ENCODE data around the gene CD69.
A peak's percentile ranks its signal among the peaks of the same experiment; 100 is the strongest.

Gene CD69

GRCh38 chr12:9784326-9784725, 23.6 kb upstream of the CD69 start:
- H3K4me3 ChIP-seq (ENCODE audit: low read length) = no peak overlapping the region
- no peak for DNase-seq (ENCODE audit: low read depth, low spot score)

GRCh38 chr12:9782547-9783382, 22.1 kb upstream of the CD69 start:
- DNase-seq (ENCODE audit: low read depth, low spot score) = no peak
- H3K4me3 ChIP-seq (ENCODE audit: low read length) = no peak overlapping the region

GRCh38 chr12:9781360-9781759, 20.7 kb upstream of the CD69 start:
- no peak overlapping the region for H3K4me3 ChIP-seq (ENCODE audit: low read length)
- no peak for DNase-seq (ENCODE audit: low read depth, low spot score)

- no peak for DNase-seq (ENCODE audit: low read depth, low spot score)
- no peak overlapping the region for H3K4me3 ChIP-seq (ENCODE audit: low read length)
Observed at GRCh38 chr12:9779209-9779608, 18.5 kb upstream of the CD69 start.

GRCh38 chr12:9776781-9777180, 16.1 kb upstream of the CD69 start:
- H3K4me3 ChIP-seq (ENCODE audit: low read length) = no peak overlapping the region

GRCh38 chr12:9773216-9773877, 12.6 kb upstream of the CD69 start:
- DNase-seq (ENCODE audit: low read depth, low spot score) = peak; percentile 63

More at GRCh38 chr12:9776781-9777180, 16.1 kb upstream of the CD69 start:
- DNase-seq (ENCODE audit: low read depth, low spot score) = no peak

GRCh38 chr12:9763025-9763424, 2.3 kb upstream of the CD69 start:
- no peak for DNase-seq (ENCODE audit: low read depth, low spot score)
- no peak overlapping the region for H3K4me3 ChIP-seq (ENCODE audit: low read length)

More at GRCh38 chr12:9773216-9773877, 12.6 kb upstream of the CD69 start:
- no peak overlapping the region for H3K4me3 ChIP-seq (ENCODE audit: low read length)

- no peak for DNase-seq (ENCODE audit: low read depth, low spot score)
- no peak overlapping the region for H3K4me3 ChIP-seq (ENCODE audit: low read length)
Observed at GRCh38 chr12:9762369-9762768, 1.7 kb upstream of the CD69 start.

GRCh38 chr12:9761419-9761781, 699 bp upstream of the CD69 start:
- peak overlapping the region; percentile 67 for H3K4me3 ChIP-seq (ENCODE audit: low read length)
- DNase-seq (ENCODE audit: low read depth, low spot score) = peak; percentile 84

- no peak for DNase-seq (ENCODE audit: low read depth, low spot score)
- peak overlapping the region; percentile 67 for H3K4me3 ChIP-seq (ENCODE audit: low read length)
Observed at GRCh38 chr12:9760120-9760519, 581 bp downstream of the CD69 start.

GRCh38 chr12:9759694-9760093, 1.0 kb downstream of the CD69 start:
- DNase-seq (ENCODE audit: low read depth, low spot score) = no peak
- H3K4me3 ChIP-seq (ENCODE audit: low read length) = peak overlapping the region; percentile 67

GRCh38 chr12:9758119-9758518, 2.6 kb downstream of the CD69 start:
- no peak for DNase-seq (ENCODE audit: low read depth, low spot score)
- peak overlapping the region; percentile 67 for H3K4me3 ChIP-seq (ENCODE audit: low read length)

GRCh38 chr12:9757433-9758025, 3.2 kb downstream of the CD69 start:
- DNase-seq (ENCODE audit: low read depth, low spot score) = peak; percentile 75
- peak overlapping the region; percentile 67 for H3K4me3 ChIP-seq (ENCODE audit: low read length)

- no peak for DNase-seq (ENCODE audit: low read depth, low spot score)
- H3K4me3 ChIP-seq (ENCODE audit: low read length) = no peak overlapping the region
Observed at GRCh38 chr12:9756706-9757105, 4.0 kb downstream of the CD69 start.

GRCh38 chr12:9756170-9756569, 4.5 kb downstream of the CD69 start:
- H3K4me3 ChIP-seq (ENCODE audit: low read length) = no peak overlapping the region
- DNase-seq (ENCODE audit: low read depth, low spot score) = no peak

GRCh38 chr12:9755567-9755966, 5.1 kb downstream of the CD69 start:
- no peak for DNase-seq (ENCODE audit: low read depth, low spot score)
- H3K4me3 ChIP-seq (ENCODE audit: low read length) = no peak overlapping the region

- no peak for DNase-seq (ENCODE audit: low read depth, low spot score)
- H3K4me3 ChIP-seq (ENCODE audit: low read length) = no peak overlapping the region
Observed at GRCh38 chr12:9755035-9755434, 5.7 kb downstream of the CD69 start.

GRCh38 chr12:9754099-9754927, 6.4 kb downstream of the CD69 start:
- H3K4me3 ChIP-seq (ENCODE audit: low read length) = no peak overlapping the region
- no peak for DNase-seq (ENCODE audit: low read depth, low spot score)

- no peak overlapping the region for H3K4me3 ChIP-seq (ENCODE audit: low read length)
- no peak for DNase-seq (ENCODE audit: low read depth, low spot score)
Observed at GRCh38 chr12:9753498-9753897, 7.2 kb downstream of the CD69 start.
